ENCODE results near the gene PARD6B. TPM values are rescaled to one million over a fixed set of nuclear protein-coding genes. Genes with fewer than 3 reads are reported as not detected.

The PARD6B gene
- total and polyA plus RNA-seq, 2 donors (not counting 3 experiments of a cell fraction or from before 2014, with no cell fraction given): 0.03 TPM; not detected in 1

DNA sequence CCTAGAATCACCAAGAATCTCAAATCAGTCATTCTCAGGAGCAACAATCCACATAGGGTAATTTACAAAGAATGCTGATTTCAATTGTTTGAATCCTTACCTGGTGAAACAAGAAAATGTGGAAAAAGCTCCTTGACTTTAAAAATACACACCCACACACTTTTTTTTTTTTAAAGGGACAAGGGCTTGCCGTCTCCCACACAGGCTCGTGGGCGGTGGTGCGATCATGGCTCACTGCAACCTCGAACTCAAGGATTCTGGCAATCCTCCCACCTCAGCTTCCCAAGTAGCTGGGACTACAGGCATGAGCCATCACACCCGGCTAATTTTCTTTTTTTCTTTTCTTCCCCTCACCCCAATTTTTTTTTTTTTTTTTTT, 30.7 kb downstream of the PARD6B start:
- dilution Hi-C loops (cut with MboI; ENCODE audit: extremely low pct_ligation_motif_present, low sequenced_read_pairs) (no loop called here), intact Hi-C loops (cut with micrococcal nuclease) (no loop called here)
- H4K20me1 ChIP-seq (replicated peaks; ENCODE audit: control insufficient read depth, extremely low read depth, insufficient read depth, low read length): no peaks in the 10 kb centered on the region
- no peaks in the 10 kb centered on the region for H3K9me3 ChIP-seq (replicated peaks; ENCODE audit: control insufficient read depth, insufficient read depth, low read length)
- no peak overlapping the region for H2AFZ ChIP-seq (ENCODE audit: low read depth, low read length)
- H3K4me1 ChIP-seq (ENCODE audit: control insufficient read depth, extremely low read depth, insufficient read depth, low read length): no peaks in the 10 kb centered on the region
- H3K4me3 ChIP-seq (replicated peaks in 1 of 3; ENCODE audit: insufficient read depth in 1 of 3, low read depth in 1 of 3, low read length in 3 of 3): no peak overlapping the region
- DNase-seq (ENCODE audit: low read depth, low spot score) (no peak), FAIRE-seq (no peak)
- no peak for TF ChIP-seq EZH2 (IDR thresholded peaks at IDR 0.05; ENCODE audit: borderline replicate concordance, low read depth, low read length, severe bottlenecking)
- no peak for TF ChIP-seq POLR2AphosphoS5 (IDR thresholded peaks at IDR 0.05; ENCODE audit: insufficient read depth, low read depth, low read length)
- H3K36me3 ChIP-seq (ENCODE audit: control insufficient read depth in 2 of 2, extremely low read depth in 1 of 2, insufficient read depth in 2 of 2, low read length in 2 of 2): no peaks in the 10 kb centered on the region
- BruUV-seq (replicated peaks): no TSS peak
- no peak overlapping the region for H3K4me2 ChIP-seq (ENCODE audit: insufficient read depth, low read length)
- H3K79me2 ChIP-seq (ENCODE audit: control insufficient read depth, insufficient read depth, low read length): no peaks in the 10 kb centered on the region
- peaks cover 0 to 2% of the 10 kb centered on the region in 2 experiments for H3K27me3 ChIP-seq (ENCODE audit: control insufficient read depth in 2 of 2, insufficient read depth in 2 of 2, low read length in 2 of 2)
- ChIA-PET POLR2A (no interaction called here), CTCF (interaction anchor here (1.4 kb wide), 1 partner anchor 12 kb away, joined by 6 read pairs; no protein-coding TSS in a partner anchor)
- no peak overlapping the region for H3K27ac ChIP-seq (ENCODE audit: insufficient read depth, low read depth, low read length)
- H3K9me1 ChIP-seq (replicated peaks; ENCODE audit: control insufficient read depth, extremely low read depth, insufficient read depth, low read length): no peaks in the 10 kb centered on the region
- H3K9ac ChIP-seq (replicated peaks; ENCODE audit: extremely low read depth, insufficient read depth, low read length): no peak overlapping the region

DNA sequence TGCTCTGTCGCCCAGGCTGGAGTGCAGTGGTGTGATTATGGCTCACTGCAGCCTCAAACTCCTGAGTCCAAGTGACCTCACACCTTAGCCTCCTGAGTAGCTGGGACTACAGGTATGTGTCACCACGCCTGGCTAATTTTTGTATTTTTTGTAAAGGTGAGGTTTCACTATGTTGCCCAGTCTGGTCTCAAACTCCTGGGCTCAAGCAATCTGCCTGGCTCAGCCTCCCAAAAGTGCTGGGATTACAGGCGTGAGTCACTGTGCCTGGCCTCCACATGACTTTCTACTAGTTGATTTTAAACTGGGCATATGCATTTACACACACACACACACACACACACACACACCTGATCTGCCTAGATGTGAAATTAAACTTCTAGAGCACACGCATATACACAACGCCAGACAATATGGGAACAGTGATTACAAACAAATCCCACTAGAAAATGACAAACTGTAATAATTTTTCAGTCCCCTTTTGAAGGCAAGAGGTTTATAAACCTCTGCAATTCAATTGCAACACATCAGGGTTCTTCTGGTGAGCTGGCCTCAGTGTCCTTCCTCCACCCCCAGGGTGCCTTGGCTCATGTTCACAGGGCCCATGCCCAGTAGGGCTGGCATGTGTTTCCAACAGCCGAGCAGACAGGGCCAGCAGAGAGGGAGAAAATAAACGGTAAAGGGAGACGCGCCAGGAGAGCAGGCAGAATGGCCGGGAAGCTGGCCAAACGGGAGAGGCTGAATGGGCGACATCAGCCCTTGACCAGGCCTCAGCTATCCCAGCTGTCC, 31.2 kb downstream of the PARD6B start:
- no TSS peak for BruUV-seq (replicated peaks)
- POLR2A ChIA-PET: no interaction called here
- TF ChIP-seq MYC (IDR thresholded peaks at IDR 0.05; ENCODE audit: low read depth, low read length): no peak
- no peak for TF ChIP-seq JUN (IDR thresholded peaks at IDR 0.05; ENCODE audit: borderline replicate concordance, insufficient read depth, insufficient read length, low read depth)
- TF ChIP-seq, protein P1, sequence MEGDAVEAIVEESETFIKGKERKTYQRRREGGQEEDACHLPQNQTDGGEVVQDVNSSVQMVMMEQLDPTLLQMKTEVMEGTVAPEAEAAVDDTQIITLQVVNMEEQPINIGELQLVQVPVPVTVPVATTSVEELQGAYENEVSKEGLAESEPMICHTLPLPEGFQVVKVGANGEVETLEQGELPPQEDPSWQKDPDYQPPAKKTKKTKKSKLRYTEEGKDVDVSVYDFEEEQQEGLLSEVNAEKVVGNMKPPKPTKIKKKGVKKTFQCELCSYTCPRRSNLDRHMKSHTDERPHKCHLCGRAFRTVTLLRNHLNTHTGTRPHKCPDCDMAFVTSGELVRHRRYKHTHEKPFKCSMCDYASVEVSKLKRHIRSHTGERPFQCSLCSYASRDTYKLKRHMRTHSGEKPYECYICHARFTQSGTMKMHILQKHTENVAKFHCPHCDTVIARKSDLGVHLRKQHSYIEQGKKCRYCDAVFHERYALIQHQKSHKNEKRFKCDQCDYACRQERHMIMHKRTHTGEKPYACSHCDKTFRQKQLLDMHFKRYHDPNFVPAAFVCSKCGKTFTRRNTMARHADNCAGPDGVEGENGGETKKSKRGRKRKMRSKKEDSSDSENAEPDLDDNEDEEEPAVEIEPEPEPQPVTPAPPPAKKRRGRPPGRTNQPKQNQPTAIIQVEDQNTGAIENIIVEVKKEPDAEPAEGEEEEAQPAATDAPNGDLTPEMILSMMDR (IDR thresholded peaks at IDR 0.05; ENCODE audit: extremely low read depth in 1 of 2, insufficient read depth in 1 of 2, low read depth in 1 of 2, low read length in 2 of 2): no peak
- no peak for TF ChIP-seq FOS (IDR thresholded peaks at IDR 0.05; ENCODE audit: borderline replicate concordance, insufficient read depth, low read length)
- TF ChIP-seq EZH2 (IDR thresholded peaks at IDR 0.05; ENCODE audit: borderline replicate concordance, low read depth, low read length, severe bottlenecking): no peak
- DNase-seq (ENCODE audit: low read depth, low spot score): no peak
- FAIRE-seq: no peak
- CTCF ChIA-PET: interaction anchor here (1.4 kb wide), 1 partner anchor 13 kb away, joined by 6 read pairs; no protein-coding TSS in a partner anchor
- Histone ChIP-seq H3K79me2 (ENCODE audit: control insufficient read depth, insufficient read depth, low read length) (no peaks in the 10 kb centered on the region), H3K4me1 (ENCODE audit: control insufficient read depth, extremely low read depth, insufficient read depth, low read length) (no peaks in the 10 kb centered on the region), H3K27ac (ENCODE audit: insufficient read depth, low read depth, low read length) (no peak overlapping the region), H3K9me3 (replicated peaks; ENCODE audit: control insufficient read depth, insufficient read depth, low read length) (no peaks in the 10 kb centered on the region), H4K20me1 (replicated peaks; ENCODE audit: control insufficient read depth, extremely low read depth, insufficient read depth, low read length) (no peaks in the 10 kb centered on the region), H3K4me2 (ENCODE audit: insufficient read depth, low read length) (no peak overlapping the region), H2AFZ (ENCODE audit: low read depth, low read length) (no peak overlapping the region), H3K27me3 (ENCODE audit: control insufficient read depth in 2 of 2, insufficient read depth in 2 of 2, low read length in 2 of 2) (peaks cover 0 to 2% of the 10 kb centered on the region in 2 experiments), H3K9me1 (replicated peaks; ENCODE audit: control insufficient read depth, extremely low read depth, insufficient read depth, low read length) (no peaks in the 10 kb centered on the region), H3K36me3 (ENCODE audit: control insufficient read depth in 2 of 2, extremely low read depth in 1 of 2, insufficient read depth in 2 of 2, low read length in 2 of 2) (no peaks in the 10 kb centered on the region), H3K4me3 (replicated peaks in 1 of 3; ENCODE audit: insufficient read depth in 1 of 3, low read depth in 1 of 3, low read length in 3 of 3) (no peak overlapping the region), H3K9ac (replicated peaks; ENCODE audit: extremely low read depth, insufficient read depth, low read length) (no peak overlapping the region)
- intact Hi-C loops (cut with micrococcal nuclease) (no loop called here), dilution Hi-C loops (cut with MboI; ENCODE audit: extremely low pct_ligation_motif_present, low sequenced_read_pairs) (no loop called here)

Measured in endothelial cell of umbilical vein (primary cell).